SK-N-SH treated with all-trans-retinoic acid at 6 μM for 48 hours (cell line): ENCODE results near the gene PDGFD.

Source experiments
- ATAC-seq: fragments of 200-7000 bp; cut with Tn5 transposase; 3 replicates; pipeline ENCODE4 v1.9.1; 2020; ENCODE audit warnings: mild to moderate bottlenecking, moderate library complexity
- BACH2 ChIP-seq: fragments of 250-450 bp; sonication (Bioruptor Pico); IDR thresholded peaks from 2 replicates; pipeline ENCODE4 v1.9.0; 2021; ENCODE audit warnings: mild to moderate bottlenecking, borderline replicate concordance
- CSRNP3 ChIP-seq: fragments of 250-450 bp; sonication (Bioruptor Pico); IDR thresholded peaks from 2 replicates; pipeline ENCODE4 v1.5.1; 2021; ENCODE audit warnings: mild to moderate bottlenecking, moderate library complexity
- ESRRG ChIP-seq: fragments of 250-450 bp; sonication (Bioruptor Pico); IDR thresholded peaks from 2 replicates; pipeline ENCODE4 v1.6.1; 2021; ENCODE audit warnings: mild to moderate bottlenecking
- OSR1 ChIP-seq: fragments of 250-450 bp; sonication (Bioruptor Pico); IDR thresholded peaks from 2 replicates; pipeline ENCODE4 v1.8.0; 2022; ENCODE audit warnings: moderate library complexity, mild to moderate bottlenecking, inconsistent platforms
- PATZ1 ChIP-seq: fragments of 250-450 bp; sonication (Bioruptor Pico); IDR thresholded peaks from 2 replicates; pipeline ENCODE4 v1.8.0; 2020; ENCODE audit warnings: mild to moderate bottlenecking, moderate library complexity, borderline replicate concordance
- POU6F1 ChIP-seq: fragments of 250-450 bp; sonication (Bioruptor Pico); IDR thresholded peaks from 2 replicates; pipeline ENCODE4 v1.8.0; 2021; ENCODE audit warnings: low read depth, mild to moderate bottlenecking, moderate library complexity, borderline replicate concordance
- PPARA ChIP-seq: fragments of 250-450 bp; sonication (Bioruptor Pico); IDR thresholded peaks from 2 replicates; pipeline ENCODE4 v1.5.0; 2020; ENCODE audit warnings: mild to moderate bottlenecking, borderline replicate concordance
- RARB ChIP-seq: fragments of 250-450 bp; sonication (Bioruptor Pico); IDR thresholded peaks from 2 replicates; pipeline ENCODE4 v1.8.0; 2021; ENCODE audit warnings: mild to moderate bottlenecking, moderate library complexity
- SNAI2 ChIP-seq: fragments of 250-450 bp; sonication (Bioruptor Pico); IDR thresholded peaks from 2 replicates; pipeline ENCODE4 v1.5.0; 2020; ENCODE audit warnings: mild to moderate bottlenecking, moderate library complexity
- TCF4 ChIP-seq: fragments of 250-450 bp; sonication (Bioruptor Pico); IDR thresholded peaks from 2 replicates; pipeline ENCODE4 v1.8.0; 2021; ENCODE audit warnings: mild to moderate bottlenecking, moderate library complexity, borderline replicate concordance
- TOX ChIP-seq: fragments of 250-450 bp; sonication (Bioruptor Pico); IDR thresholded peaks from 2 replicates; pipeline ENCODE4 v1.8.0; 2021; ENCODE audit warnings: mild to moderate bottlenecking, moderate library complexity, borderline replicate concordance
- TSHZ2 ChIP-seq: fragments of 250-450 bp; sonication (Bioruptor Pico); IDR thresholded peaks from 2 replicates; pipeline ENCODE4 v1.5.0; 2020; ENCODE audit warnings: mild to moderate bottlenecking, moderate library complexity
- ZC3H10 ChIP-seq: fragments of 250-450 bp; sonication (Bioruptor Pico); IDR thresholded peaks from 2 replicates; pipeline ENCODE4 v1.5.1; 2021; ENCODE audit warnings: mild to moderate bottlenecking, moderate library complexity
- ZFP3 ChIP-seq: fragments of 250-450 bp; sonication (Bioruptor Pico); IDR thresholded peaks from 2 replicates; pipeline ENCODE4 v1.5.0; 2020; ENCODE audit warnings: mild to moderate bottlenecking, moderate library complexity
- ZFP30 ChIP-seq: fragments of 450-650 bp; formaldehyde crosslinking; IDR thresholded peaks from 2 replicates; pipeline ENCODE4 v1.5.0; 2022; ENCODE audit warnings: mild to moderate bottlenecking, moderate library complexity
- ZNF565 ChIP-seq: fragments of 450-650 bp; formaldehyde crosslinking; conservative IDR thresholded peaks from 2 replicates; pipeline ENCODE4 v1.5.0; 2020; ENCODE audit warnings: low read depth, mild to moderate bottlenecking, moderate library complexity
- ZNF70 ChIP-seq: fragments of 450-650 bp; formaldehyde crosslinking; IDR thresholded peaks from 2 replicates; pipeline ENCODE4 v1.5.0; 2020; ENCODE audit warnings: mild to moderate bottlenecking, moderate library complexity
- ZNF8 ChIP-seq: fragments of 450-650 bp; formaldehyde crosslinking; IDR thresholded peaks from 2 replicates; pipeline ENCODE4 v1.5.0; 2020; ENCODE audit warnings: mild to moderate bottlenecking, moderate library complexity

The PDGFD gene

GRCh38 chr11:104165014-104165413 lies 1.1 kb upstream of the PDGFD start (continued):
- TF ChIP-seq PATZ1 (CRISPR knock-in tag) (no peak), PPARA (CRISPR knock-in tag) (no peak), TOX (CRISPR knock-in tag) (no peak)

GRCh38 chr11:104163100-104164027 lies 583 bp downstream of the PDGFD start:
- TF ChIP-seq TCF4 (CRISPR knock-in tag) (no peak), ZFP30 (CRISPR knock-in tag) (no peak), SNAI2 (no peak), ZNF70 (no peak), ZFP3 (no peak), ESRRG (CRISPR knock-in tag) (no peak), ZC3H10 (no peak), TOX (CRISPR knock-in tag) (no peak), POU6F1 (CRISPR knock-in tag) (no peak), TSHZ2 (CRISPR knock-in tag) (no peak)
- ATAC-seq, result peak; percentile 41

- no peak for ATAC-seq
- no peak for TF ChIP-seq ZNF565 (CRISPR knock-in tag)
- TF ChIP-seq ESRRG (CRISPR knock-in tag), result no peak
- TF ChIP-seq SNAI2, result no peak
- TF ChIP-seq POU6F1 (CRISPR knock-in tag), result no peak
- TF ChIP-seq CSRNP3 (CRISPR knock-in tag), result no peak
- no peak for TF ChIP-seq PPARA (CRISPR knock-in tag)
- no peak for TF ChIP-seq BACH2 (CRISPR knock-in tag)
- no peak for TF ChIP-seq ZNF8 (CRISPR knock-in tag)
- no peak for TF ChIP-seq RARB
- no peak for TF ChIP-seq ZNF70
- no peak for TF ChIP-seq PATZ1 (CRISPR knock-in tag)
- no peak for TF ChIP-seq OSR1 (CRISPR knock-in tag)
- TF ChIP-seq TCF4 (CRISPR knock-in tag), result no peak
- TF ChIP-seq TOX (CRISPR knock-in tag), result no peak
- TF ChIP-seq TSHZ2 (CRISPR knock-in tag), result no peak
- no peak for TF ChIP-seq ZFP3
Measured at GRCh38 chr11:104161751-104162450, 2.0 kb downstream of the PDGFD start.
